ENCODE results near the gene HECTD1. TPM values are rescaled to one million over a fixed set of nuclear protein-coding genes. Genes with fewer than 3 reads are reported as not detected.

The HECTD1 gene
- total RNA-seq, 6 donors from 2014 or later, result 118 to 326 (median 164) TPM

DNA sequence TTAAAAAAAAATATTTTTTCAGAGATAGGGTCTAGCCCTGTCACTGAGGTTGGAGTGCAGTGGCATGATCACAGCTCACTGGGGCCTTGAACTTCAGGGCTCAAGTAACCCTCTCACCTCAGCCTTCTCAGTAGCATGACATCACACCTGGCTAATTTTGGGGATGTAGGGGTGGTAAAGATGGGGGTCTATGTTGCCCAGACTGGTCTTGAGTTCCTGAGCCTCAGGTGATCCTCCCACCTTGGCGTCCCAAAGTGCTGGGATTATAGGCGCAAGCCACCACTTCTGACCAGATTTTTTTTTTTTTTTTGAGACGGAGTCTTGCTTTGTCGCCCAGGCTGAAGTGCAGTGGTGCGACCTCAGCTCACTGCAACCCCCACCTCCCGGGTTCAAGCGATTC lies 80.9 kb downstream of the HECTD1 start:
- DNase-seq (no peak), ATAC-seq (ENCODE audit: low FRiP score in 2 of 2) (no peak)
- TF ChIP-seq EP300 (IDR thresholded peaks at IDR 0.05) (no peak), POLR2A (IDR thresholded peaks at IDR 0.05) (no peak), POLR2AphosphoS5 (IDR thresholded peaks at IDR 0.05) (no peak)
- TF ChIP-seq, protein P1, sequence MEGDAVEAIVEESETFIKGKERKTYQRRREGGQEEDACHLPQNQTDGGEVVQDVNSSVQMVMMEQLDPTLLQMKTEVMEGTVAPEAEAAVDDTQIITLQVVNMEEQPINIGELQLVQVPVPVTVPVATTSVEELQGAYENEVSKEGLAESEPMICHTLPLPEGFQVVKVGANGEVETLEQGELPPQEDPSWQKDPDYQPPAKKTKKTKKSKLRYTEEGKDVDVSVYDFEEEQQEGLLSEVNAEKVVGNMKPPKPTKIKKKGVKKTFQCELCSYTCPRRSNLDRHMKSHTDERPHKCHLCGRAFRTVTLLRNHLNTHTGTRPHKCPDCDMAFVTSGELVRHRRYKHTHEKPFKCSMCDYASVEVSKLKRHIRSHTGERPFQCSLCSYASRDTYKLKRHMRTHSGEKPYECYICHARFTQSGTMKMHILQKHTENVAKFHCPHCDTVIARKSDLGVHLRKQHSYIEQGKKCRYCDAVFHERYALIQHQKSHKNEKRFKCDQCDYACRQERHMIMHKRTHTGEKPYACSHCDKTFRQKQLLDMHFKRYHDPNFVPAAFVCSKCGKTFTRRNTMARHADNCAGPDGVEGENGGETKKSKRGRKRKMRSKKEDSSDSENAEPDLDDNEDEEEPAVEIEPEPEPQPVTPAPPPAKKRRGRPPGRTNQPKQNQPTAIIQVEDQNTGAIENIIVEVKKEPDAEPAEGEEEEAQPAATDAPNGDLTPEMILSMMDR (IDR thresholded peaks at IDR 0.05), result no peak
- WGBS, 2 donors, result 96 to 99% methylated on average over 7 of the region's 7 CpGs
- Histone ChIP-seq H3K4me3 (no peak overlapping the region), H3K27me3 (no peaks in the 10 kb centered on the region), H3K27ac (no peak overlapping the region), H3K9me3 (no peaks in the 10 kb centered on the region), H3K4me1 (peaks cover 0 to 11% (median 2%) of the 10 kb centered on the region in 4 donors), H3K36me3 (peaks cover 15 to 92% (median 41%) of the 10 kb centered on the region in 4 donors)

DNA sequence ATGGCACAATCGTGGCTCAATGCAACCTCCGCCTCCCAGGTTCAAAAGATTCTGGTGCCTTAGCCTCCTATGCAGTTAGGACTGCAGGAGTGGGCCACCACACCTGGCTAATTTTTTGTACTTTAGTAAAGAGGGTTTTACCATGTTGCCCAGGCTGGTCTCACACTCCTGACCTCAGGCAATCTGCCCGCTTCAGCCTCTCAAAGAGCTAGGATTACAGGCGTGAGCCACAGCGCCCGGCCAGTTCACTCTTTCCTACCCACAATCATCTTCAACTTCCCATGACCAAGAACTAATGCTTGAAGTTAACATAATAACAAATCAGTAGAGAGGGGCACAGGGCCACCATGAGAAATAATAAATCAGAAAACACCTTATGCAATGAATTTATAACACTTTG lies 82.4 kb downstream of the HECTD1 start:
- DNase-seq (no peak), ATAC-seq (ENCODE audit: low FRiP score in 2 of 2) (no peak)
- H3K36me3 ChIP-seq, result peaks cover 26 to 93% (median 50%) of the 10 kb centered on the region in 4 donors
- no peaks in the 10 kb centered on the region for H3K9me3 ChIP-seq
- H3K27me3 ChIP-seq, result no peaks in the 10 kb centered on the region
- peaks cover 0 to 11% (median 2%) of the 10 kb centered on the region in 4 donors for H3K4me1 ChIP-seq
- 89 to 93% methylated on average over 6 of the region's 6 CpGs for WGBS, 2 donors
- H3K4me3 ChIP-seq, result no peak overlapping the region
- TF ChIP-seq POLR2AphosphoS5 (IDR thresholded peaks at IDR 0.05) (no peak), EP300 (IDR thresholded peaks at IDR 0.05) (no peak), POLR2A (IDR thresholded peaks at IDR 0.05) (no peak)
- TF ChIP-seq, protein P1 (IDR thresholded peaks at IDR 0.05), result no peak
- H3K27ac ChIP-seq, result no peak overlapping the region

DNA sequence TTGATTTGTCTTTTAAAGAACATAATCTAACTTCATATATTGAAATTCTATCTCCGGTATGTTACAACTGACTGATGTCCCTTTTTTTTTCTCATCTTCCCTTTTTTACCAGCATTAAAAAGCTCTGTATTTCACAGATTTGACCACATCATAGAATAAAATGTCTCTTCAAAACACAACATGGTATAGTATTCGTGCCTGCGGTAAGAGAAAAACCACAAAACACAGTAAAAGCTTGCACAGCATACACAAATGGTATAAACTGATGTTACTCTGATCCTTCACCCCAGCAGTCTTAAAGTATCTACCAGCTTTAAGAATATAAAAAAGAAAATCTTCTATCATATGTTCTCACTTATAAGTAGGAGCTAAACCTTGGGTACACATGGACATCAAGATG lies 83.4 kb downstream of the HECTD1 start:
- H3K36me3 ChIP-seq, result peaks cover 29 to 94% (median 57%) of the 10 kb centered on the region in 4 donors
- TF ChIP-seq EP300 (IDR thresholded peaks at IDR 0.05) (no peak), POLR2A (IDR thresholded peaks at IDR 0.05) (no peak), POLR2AphosphoS5 (IDR thresholded peaks at IDR 0.05) (no peak)
- TF ChIP-seq, protein P1 (IDR thresholded peaks at IDR 0.05), result no peak
- no peak overlapping the region for H3K4me3 ChIP-seq
- DNase-seq (no peak), ATAC-seq (ENCODE audit: low FRiP score in 2 of 2) (no peak)
- no peaks in the 10 kb centered on the region for H3K9me3 ChIP-seq
- 92 to 94% methylated on average over 3 of the region's 3 CpGs for WGBS, 2 donors
- H3K27me3 ChIP-seq, result no peaks in the 10 kb centered on the region
- peaks cover 0 to 11% (median 2%) of the 10 kb centered on the region in 4 donors for H3K4me1 ChIP-seq
- no peak overlapping the region for H3K27ac ChIP-seq

DNA sequence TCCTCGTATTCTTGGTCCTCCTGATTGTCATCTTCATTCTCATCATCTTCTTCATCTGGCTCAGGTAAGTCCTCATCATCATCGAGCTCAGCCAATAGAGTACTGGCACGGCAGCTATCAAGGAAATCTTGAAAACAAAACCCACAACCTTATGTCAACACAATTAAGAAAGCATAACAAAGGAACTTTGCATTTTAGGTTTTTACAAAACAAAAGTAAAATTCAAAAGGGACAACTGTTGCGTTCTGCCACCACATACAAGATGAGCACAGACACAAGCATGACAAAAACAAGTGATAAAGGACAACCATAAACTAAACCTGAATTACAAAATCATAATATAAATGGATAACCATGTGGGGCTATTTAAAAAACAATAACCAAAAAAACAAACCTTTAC lies 84.7 kb downstream of the HECTD1 start:
- WGBS, 2 donors, result 90 to 91% methylated on average over 4 of the region's 4 CpGs

More for the DNA sequence above, 84.7 kb downstream of the HECTD1 start:
- H3K36me3 ChIP-seq, result peaks cover 28 to 94% (median 56%) of the 10 kb centered on the region in 4 donors
- no peak for TF ChIP-seq EP300 (IDR thresholded peaks at IDR 0.05)
- no peak for TF ChIP-seq POLR2AphosphoS5 (IDR thresholded peaks at IDR 0.05)
- TF ChIP-seq, protein P1 (IDR thresholded peaks at IDR 0.05), result no peak
- no peak for TF ChIP-seq POLR2A (IDR thresholded peaks at IDR 0.05)
- ATAC-seq (ENCODE audit: low FRiP score in 2 of 2) (no peak), DNase-seq (no peak)
- no peaks in the 10 kb centered on the region for H3K9me3 ChIP-seq
- peaks cover 0 to 2% (median 0%) of the 10 kb centered on the region in 4 donors for H3K4me1 ChIP-seq
- no peak overlapping the region for H3K27ac ChIP-seq
- H3K4me3 ChIP-seq, result no peak overlapping the region
- no peaks in the 10 kb centered on the region for H3K27me3 ChIP-seq

Data from upper lobe of left lung (tissue), 6 donors.